Measurements from ENCODE around the gene SREBF2. TPM values are rescaled to one million over a fixed set of nuclear protein-coding genes. Genes with fewer than 3 reads are reported as not detected.

SREBF2 gene
- total RNA-seq, 2 experiments from 2014 or later = 108 to 109 TPM

GRCh38 chr22:41920271-41920976, 87.5 kb downstream of the SREBF2 start:
- peaks cover 42% of the 10 kb centered on the region for H3K27me3 Mint-ChIP-seq
- ATAC-seq (ENCODE audit: low read depth) = no peak
- DNase-seq = no peak
- H3K9me3 Mint-ChIP-seq = no peaks in the 10 kb centered on the region
- POLR2A ChIA-PET = no interaction called here
- H3K27ac Mint-ChIP-seq = no peak overlapping the region
- peak overlapping the region; percentile 62 for H3K4me3 Mint-ChIP-seq
- H3K36me3 Mint-ChIP-seq = no peaks in the 10 kb centered on the region
- peaks cover 15% of the 10 kb centered on the region for H3K4me1 Mint-ChIP-seq

- H3K27me3 Mint-ChIP-seq = peaks cover 33% of the 10 kb centered on the region
- H3K4me1 Mint-ChIP-seq = peaks cover 13% of the 10 kb centered on the region
- H3K9me3 Mint-ChIP-seq = no peaks in the 10 kb centered on the region
- POLR2A ChIA-PET = interaction anchor here (0.6 kb wide), 1 partner anchor 13 kb away, joined by 3 read pairs; no protein-coding TSS in a partner anchor
- H3K27ac Mint-ChIP-seq = no peak overlapping the region
- no peak overlapping the region for H3K4me3 Mint-ChIP-seq
- no peaks in the 10 kb centered on the region for H3K36me3 Mint-ChIP-seq
- DNase-seq = no peak
- ATAC-seq (ENCODE audit: low read depth) = no peak
Observed at GRCh38 chr22:41922328-41922727, 89.4 kb downstream of the SREBF2 start.

GRCh38 chr22:41922940-41923594, 90.2 kb downstream of the SREBF2 start:
- H3K4me1 Mint-ChIP-seq = peaks cover 12% of the 10 kb centered on the region
- no peaks in the 10 kb centered on the region for H3K36me3 Mint-ChIP-seq
- no peak overlapping the region for H3K4me3 Mint-ChIP-seq
- POLR2A ChIA-PET = interaction anchor here (0.6 kb wide), 1 partner anchor 12 kb away, joined by 3 read pairs; no protein-coding TSS in a partner anchor
- H3K27me3 Mint-ChIP-seq = peaks cover 32% of the 10 kb centered on the region
- ATAC-seq (ENCODE audit: low read depth) = no peak
- no peaks in the 10 kb centered on the region for H3K9me3 Mint-ChIP-seq
- no peak for DNase-seq
- H3K27ac Mint-ChIP-seq = no peak overlapping the region

GRCh38 chr22:41923595-41924276, 90.8 kb downstream of the SREBF2 start:
- Mint-ChIP-seq H3K36me3 (no peaks in the 10 kb centered on the region), H3K27me3 (peaks cover 28% of the 10 kb centered on the region), H3K9me3 (no peaks in the 10 kb centered on the region), H3K27ac (no peak overlapping the region), H3K4me1 (peaks cover 9% of the 10 kb centered on the region), H3K4me3 (no peak overlapping the region)
- no peak for ATAC-seq (ENCODE audit: low read depth)
- POLR2A ChIA-PET = no interaction called here
- DNase-seq = no peak

- Mint-ChIP-seq H3K36me3 (no peaks in the 10 kb centered on the region), H3K27ac (no peak overlapping the region), H3K4me3 (peak overlapping the region; percentile 63), H3K4me1 (peaks cover 2% of the 10 kb centered on the region), H3K9me3 (no peaks in the 10 kb centered on the region), H3K27me3 (peaks cover 25% of the 10 kb centered on the region)
- POLR2A ChIA-PET = interaction anchor here (1.2 to 2.8 kb wide), 5 partner anchors 10 to 145 kb away, joined by 3 to 15 read pairs (median 5); partner anchors contain the start of gene CENPM
- DNase-seq = peak; percentile 87
- peak; percentile 82 for ATAC-seq (ENCODE audit: low read depth)
Observed at GRCh38 chr22:41925783-41926460, 93.0 kb downstream of the SREBF2 start.

- DNase-seq = no peak
- Mint-ChIP-seq H3K27ac (no peak overlapping the region), H3K4me3 (no peak overlapping the region), H3K4me1 (peaks cover 2% of the 10 kb centered on the region), H3K9me3 (no peaks in the 10 kb centered on the region), H3K27me3 (peaks cover 20% of the 10 kb centered on the region), H3K36me3 (no peaks in the 10 kb centered on the region)
- POLR2A ChIA-PET = no interaction called here
- ATAC-seq (ENCODE audit: low read depth) = no peak
Observed at GRCh38 chr22:41927813-41928212, 94.9 kb downstream of the SREBF2 start.

DNA sequence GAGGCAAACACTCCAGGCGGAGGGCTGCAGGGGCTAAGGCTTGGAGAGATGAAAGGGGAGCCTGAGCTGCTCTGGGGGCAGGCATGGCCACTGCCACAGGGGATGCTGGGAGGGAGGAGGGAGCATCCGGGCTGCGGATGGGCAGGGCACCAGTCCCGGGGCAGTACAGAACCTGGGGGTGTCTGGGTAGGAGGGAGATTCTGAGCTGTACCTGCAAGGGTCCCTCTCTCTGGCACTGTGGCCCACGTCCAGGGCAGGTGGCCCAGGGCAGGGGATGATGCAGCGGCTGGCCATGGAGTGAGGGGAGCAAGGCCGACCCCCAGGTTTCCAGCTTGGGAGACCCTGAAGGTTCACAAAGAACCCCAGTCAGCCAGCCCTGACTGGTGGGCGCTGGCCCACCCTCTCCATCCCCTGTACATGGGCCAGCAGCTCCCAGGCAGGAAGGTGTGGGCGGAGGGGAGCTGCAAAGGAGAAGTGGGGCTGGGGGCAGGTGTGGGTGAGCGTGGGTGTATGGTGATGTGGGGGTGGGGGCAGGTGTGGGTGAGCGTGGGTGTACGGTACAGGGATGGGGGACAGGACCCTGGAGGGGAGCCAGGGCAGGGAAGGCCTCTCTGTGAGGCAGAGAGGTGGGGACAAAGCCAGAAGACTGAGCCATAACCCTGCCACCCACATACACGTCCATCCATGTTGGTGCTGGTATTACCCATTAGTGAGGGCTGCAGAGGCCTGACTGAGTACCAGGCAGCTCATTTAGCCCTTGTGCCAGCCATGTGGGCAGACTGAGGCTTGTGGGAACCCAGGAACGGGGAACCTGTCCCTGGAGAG, 95.9 kb downstream of the SREBF2 start:
- no peak for DNase-seq
- no peak overlapping the region for H3K27ac Mint-ChIP-seq
- H3K4me3 Mint-ChIP-seq = no peak overlapping the region
- no peak for ATAC-seq (ENCODE audit: low read depth)
- no peaks in the 10 kb centered on the region for H3K9me3 Mint-ChIP-seq
- H3K27me3 Mint-ChIP-seq = peaks cover 20% of the 10 kb centered on the region
- H3K36me3 Mint-ChIP-seq = no peaks in the 10 kb centered on the region
- H3K4me1 Mint-ChIP-seq = peaks cover 5% of the 10 kb centered on the region
- POLR2A ChIA-PET = interaction anchor here (0.8 kb wide), 1 partner anchor 9 kb away, joined by 3 read pairs; no protein-coding TSS in a partner anchor

- Mint-ChIP-seq H3K4me3 (no peak overlapping the region), H3K9me3 (no peaks in the 10 kb centered on the region), H3K27ac (no peak overlapping the region), H3K36me3 (no peaks in the 10 kb centered on the region), H3K4me1 (peaks cover 7% of the 10 kb centered on the region), H3K27me3 (peaks cover 20% of the 10 kb centered on the region)
- DNase-seq (no peak), ATAC-seq (ENCODE audit: low read depth) (no peak)
- POLR2A ChIA-PET = interaction anchor here (0.9 kb wide), 1 partner anchor 57 kb away, joined by 6 read pairs; no protein-coding TSS in a partner anchor
Observed at GRCh38 chr22:41929418-41929810, 96.5 kb downstream of the SREBF2 start.

DNA sequence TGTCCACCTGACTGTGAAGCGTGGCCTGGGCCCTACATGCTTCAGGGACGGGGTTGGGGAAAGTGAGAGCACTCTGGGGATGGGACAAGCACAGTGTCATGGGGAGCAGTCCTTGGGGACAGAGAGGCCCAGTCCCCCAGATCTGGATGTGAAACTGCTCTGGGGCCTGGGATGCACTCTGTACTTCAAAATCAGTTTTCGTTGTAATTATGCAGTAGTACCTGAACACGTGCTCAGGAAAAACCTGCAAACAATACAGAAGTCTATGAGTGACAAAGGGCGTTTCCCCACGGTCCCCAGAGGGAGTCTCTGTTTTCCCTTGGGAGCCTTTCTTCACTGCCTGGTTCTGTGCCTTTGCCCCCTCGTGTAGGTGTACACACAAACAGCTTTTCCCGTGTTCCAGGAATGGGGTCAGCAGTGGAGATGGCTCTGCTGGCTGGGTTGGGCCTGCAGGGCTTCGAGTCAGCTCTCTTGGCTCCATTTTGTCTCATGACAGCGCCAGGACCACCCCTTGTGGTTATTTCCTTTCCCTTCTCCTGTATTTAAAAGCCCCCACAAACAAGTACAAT, 98.9 kb downstream of the SREBF2 start:
- POLR2A ChIA-PET = no interaction called here
- no peak for DNase-seq
- Mint-ChIP-seq H3K4me3 (no peak overlapping the region), H3K36me3 (peaks cover 2% of the 10 kb centered on the region), H3K27me3 (peaks cover 9% of the 10 kb centered on the region), H3K4me1 (peaks cover 7% of the 10 kb centered on the region), H3K27ac (no peak overlapping the region), H3K9me3 (no peaks in the 10 kb centered on the region)
- ATAC-seq (ENCODE audit: low read depth) = no peak

GRCh38 chr22:41932353-41932752, 99.4 kb downstream of the SREBF2 start:
- Mint-ChIP-seq H3K4me3 (no peak overlapping the region), H3K36me3 (peaks cover 2% of the 10 kb centered on the region), H3K9me3 (no peaks in the 10 kb centered on the region), H3K4me1 (peaks cover 7% of the 10 kb centered on the region), H3K27ac (no peak overlapping the region), H3K27me3 (peaks cover 4% of the 10 kb centered on the region)
- POLR2A ChIA-PET = no interaction called here
- DNase-seq (no peak), ATAC-seq (ENCODE audit: low read depth) (no peak)

DNA sequence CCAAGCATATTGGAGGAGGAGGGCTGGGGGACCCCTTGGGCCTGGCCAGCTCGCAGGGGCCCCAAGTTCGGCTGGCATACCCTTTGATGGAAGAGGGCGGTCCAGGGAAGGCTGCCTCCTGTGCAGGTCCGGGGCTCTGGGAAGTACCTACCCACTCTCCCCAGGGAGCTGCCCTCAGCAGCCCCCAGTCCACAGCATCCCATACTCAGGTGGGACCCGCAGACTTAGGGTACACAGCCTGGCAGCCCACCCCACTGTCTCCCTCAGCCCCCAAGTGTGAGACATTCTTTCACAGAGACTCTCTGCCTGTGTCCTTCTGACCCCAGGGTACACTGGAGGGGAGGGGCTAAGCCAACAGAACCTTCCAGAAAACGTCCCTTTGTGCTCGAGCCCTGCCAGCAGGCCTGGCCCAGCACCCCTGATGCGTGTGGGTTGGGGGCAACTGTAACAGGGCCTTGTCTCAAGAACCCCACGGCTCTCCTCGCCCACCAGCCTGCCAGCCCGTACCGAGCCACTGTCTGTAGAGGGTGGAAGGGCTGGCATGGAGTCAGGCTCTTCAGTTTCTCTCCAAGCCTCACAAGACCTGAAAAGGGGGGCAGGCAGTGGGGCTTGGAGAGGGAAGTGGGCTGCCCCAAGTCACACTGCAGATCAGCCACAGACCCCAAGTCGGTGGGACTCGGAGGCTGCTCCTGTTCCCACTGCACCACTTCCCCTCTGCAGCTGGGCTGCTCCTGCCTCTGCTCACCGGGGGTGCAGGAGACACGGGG, 100.7 kb downstream of the SREBF2 start:
- Mint-ChIP-seq H3K27me3 (no peaks in the 10 kb centered on the region), H3K9me3 (no peaks in the 10 kb centered on the region), H3K27ac (no peak overlapping the region), H3K36me3 (peaks cover 2% of the 10 kb centered on the region), H3K4me1 (peaks cover 5% of the 10 kb centered on the region), H3K4me3 (no peak overlapping the region)
- ATAC-seq (ENCODE audit: low read depth) (peak; percentile 23), DNase-seq (no peak)
- POLR2A ChIA-PET = interaction anchor here (1.0 to 1.5 kb wide), 3 partner anchors 25 to 235 kb away, joined by 3 to 4 read pairs (median 3); partner anchors contain the start of genes CCDC134 and MEI1

Measured in activated naive CD8-positive, alpha-beta T cell treated with anti-CD3 and anti-CD28 coated beads, Interleukin-2, amount 10 ng/mL, durations not matched to agents 7 days and 5 days (primary cell).